H1 (cell line): Measurements from ENCODE around the gene TEX30. TPM values are rescaled to one million over a fixed set of nuclear protein-coding genes. Genes with fewer than 3 reads are reported as not detected.

Experiments
- CTCF ChIA-PET: fragments of 300-600 bp; sonication (Branson Sonifier 250); formaldehyde crosslinking; loops from one replicate; lab custom pipeline; 2021; ENCODE audit not compliant: partially characterized antibody; lab: Charles Lee
- POLR2A ChIA-PET: fragments of 300-600 bp; sonication (Branson Sonifier 250); formaldehyde crosslinking; loops from one replicate; lab custom pipeline; 2021; ENCODE audit warnings: inconsistent platforms; ENCODE audit not compliant: partially characterized antibody; lab: Charles Lee
- DNase-seq, 2 experiments: peaks; one replicate each; pipeline versions ENCODE4 v3.0.0 to v3.0.0-alpha.2; 2010 to 2022; ENCODE audit warnings: low spot score in 2 of 2, low read depth in 1 of 2, mixed read lengths in 1 of 2
- FAIRE-seq: peaks from 2 replicates; lab custom pipeline; 2011; peaks lifted over from hg19 to GRCh38; lab: Jason Lieb, UNC
- H2AFZ ChIP-seq: 2 replicates; pipeline ENCODE4 v1.8.1; 2012; ENCODE audit warnings: low read length, inconsistent platforms
- H2AK5ac ChIP-seq: 2 replicates; pipeline ENCODE4 v1.6.1; 2013; ENCODE audit warnings: low read depth, low read length
- H2BK120ac ChIP-seq: replicated peaks from 2 replicates; pipeline ENCODE3; 2013; ENCODE audit warnings: low read depth, low read length, inconsistent platforms
- H2BK12ac ChIP-seq: 2 replicates; pipeline ENCODE4 v1.6.1; 2013; ENCODE audit warnings: low read depth, low read length
- H2BK15ac ChIP-seq: 2 replicates; pipeline ENCODE4 v1.6.1; 2013; ENCODE audit warnings: low read length
- H2BK20ac ChIP-seq: 2 replicates; pipeline ENCODE4 v1.6.1; 2013; ENCODE audit warnings: low read length
- H2BK5ac ChIP-seq: 2 replicates; pipeline ENCODE4 v1.6.1; 2013; ENCODE audit warnings: low read depth, low read length
- H3K14ac ChIP-seq: 2 replicates; pipeline ENCODE4 v1.6.1; 2013; ENCODE audit warnings: inconsistent platforms; ENCODE audit not compliant: insufficient read length
- H3K18ac ChIP-seq: 2 replicates; pipeline ENCODE4 v1.6.1; 2013; ENCODE audit warnings: low read length; ENCODE audit errors: extremely low read depth
- H3K23ac ChIP-seq: 2 replicates; pipeline ENCODE4 v1.6.1; 2013; ENCODE audit warnings: inconsistent platforms; ENCODE audit not compliant: insufficient read length
- H3K23me2 ChIP-seq: 2 replicates; pipeline ENCODE4 v1.6.1; 2013; ENCODE audit warnings: low read depth, low read length
- H3K27ac ChIP-seq: 2 replicates; pipeline ENCODE4 v1.6.1; 2011; ENCODE audit warnings: low read depth, low read length, inconsistent platforms
- H3K27me3 ChIP-seq, 4 experiments: replicated peaks in 1 of 4; 1 replicate in 1 of 4; 2 replicates in 3 of 4; pipeline versions ENCODE4 v1.6.1 to v1.8.1; 2011 to 2013; ENCODE audit warnings: low read length in 3 of 4, mild to moderate bottlenecking in 3 of 4, inconsistent platforms in 2 of 4, mixed read lengths in 2 of 4, moderate library complexity in 1 of 4; ENCODE audit not compliant: control insufficient read depth in 3 of 4, insufficient read depth in 3 of 4; ENCODE audit errors: extremely low read depth in 1 of 4
- H3K36me3 ChIP-seq, 4 experiments: 2 replicates each; pipeline versions ENCODE4 v1.6.1 to v1.8.1; 2011 to 2013; ENCODE audit warnings: mild to moderate bottlenecking in 4 of 4, low read length in 3 of 4, moderate library complexity in 2 of 4, control low read depth in 1 of 4, inconsistent platforms in 1 of 4; ENCODE audit not compliant: insufficient read depth in 4 of 4, control insufficient read depth in 2 of 4
- H3K4ac ChIP-seq: replicated peaks from 2 replicates; pipeline ENCODE3; 2013; ENCODE audit warnings: low read length, low read depth, mixed read lengths, inconsistent platforms; ENCODE audit not compliant: insufficient read length
- H3K4me1 ChIP-seq, 4 experiments: replicated peaks in 1 of 4; 1 replicate in 1 of 4; 2 replicates in 3 of 4; pipeline versions ENCODE4 v1.6.1 to v1.8.1; 2011 to 2013; ENCODE audit warnings: low read length in 3 of 4, inconsistent platforms in 2 of 4, mixed read lengths in 1 of 4; ENCODE audit not compliant: insufficient read depth in 4 of 4, control insufficient read depth in 3 of 4
- H3K4me2 ChIP-seq, 2 experiments: 2 replicates each; pipeline versions ENCODE4 v1.6.1 to v1.8.1; 2011 to 2013; ENCODE audit warnings: low read depth in 2 of 2, low read length in 2 of 2, control low read depth in 1 of 2, inconsistent platforms in 1 of 2, mild to moderate bottlenecking in 1 of 2; ENCODE audit not compliant: insufficient read depth in 1 of 2
- H3K4me3 ChIP-seq, 4 experiments: fragments of 200-600, 300-600 bp in 1 of 4; sonication (generic), shearing (Covaris generic), sonication (Bioruptor Twin) in 1 of 4; 2 replicates each; pipeline versions ENCODE4 v1.5.1 to v1.8.1; 2011 to 2016; ENCODE audit warnings: low read length in 4 of 4, low read depth in 3 of 4, control low read depth in 2 of 4, inconsistent platforms in 2 of 4, mild to moderate bottlenecking in 2 of 4, mixed read lengths in 1 of 4, moderate library complexity in 1 of 4; ENCODE audit not compliant: insufficient read depth in 2 of 4; ENCODE audit errors: extremely low read depth in 1 of 4
- H3K56ac ChIP-seq: replicated peaks from 2 replicates; pipeline ENCODE3; 2013; ENCODE audit warnings: low read depth, mild to moderate bottlenecking, mixed read lengths, low read length, inconsistent platforms; ENCODE audit not compliant: insufficient read length
- H3K79me1 ChIP-seq: 2 replicates; pipeline ENCODE4 v1.6.1; 2013; ENCODE audit warnings: low read depth, low read length, control low read depth
- H3K79me2 ChIP-seq, 2 experiments: 2 replicates each; pipeline versions ENCODE4 v1.6.1 to v1.8.1; 2012 to 2013; ENCODE audit warnings: low read length in 2 of 2, mild to moderate bottlenecking in 2 of 2, inconsistent platforms in 1 of 2; ENCODE audit not compliant: insufficient read depth in 2 of 2, control insufficient read depth in 1 of 2
- H3K9ac ChIP-seq, 4 experiments: replicated peaks in 1 of 4; 1 replicate in 1 of 4; 2 replicates in 3 of 4; pipeline versions ENCODE4 v1.6.1 to v1.8.1; 2011 to 2013; ENCODE audit warnings: low read depth in 3 of 4, low read length in 3 of 4, control low read depth in 2 of 4, mild to moderate bottlenecking in 2 of 4, moderate library complexity in 2 of 4, inconsistent platforms in 1 of 4; ENCODE audit errors: extremely low read depth in 1 of 4
- H3K9me3 ChIP-seq, 2 experiments: 2 replicates each; pipeline versions ENCODE4 v1.6.1 to v1.8.1; 2012 to 2013; ENCODE audit warnings: mild to moderate bottlenecking in 2 of 2, moderate library complexity in 2 of 2, control low read depth in 1 of 2, inconsistent platforms in 1 of 2, low read depth in 1 of 2, low read length in 1 of 2, mixed read lengths in 1 of 2; ENCODE audit not compliant: insufficient read depth in 2 of 2
- H4K20me1 ChIP-seq, 2 experiments: replicated peaks in 1 of 2; 2 replicates each; pipeline versions ENCODE3 to v1.8.1; 2011 to 2013; ENCODE audit warnings: inconsistent platforms in 2 of 2, low read length in 2 of 2, mild to moderate bottlenecking in 1 of 2; ENCODE audit not compliant: insufficient read depth in 2 of 2, control insufficient read depth in 1 of 2
- H4K5ac ChIP-seq: 2 replicates; pipeline ENCODE4 v1.6.1; 2013; ENCODE audit warnings: low read length, low read depth, mixed read lengths, inconsistent platforms; ENCODE audit not compliant: insufficient read length
- H4K8ac ChIP-seq: 2 replicates; pipeline ENCODE4 v1.8.0; 2013; ENCODE audit warnings: mild to moderate bottlenecking, moderate library complexity, low read length, inconsistent platforms; ENCODE audit not compliant: insufficient read depth; ENCODE audit errors: extremely low read depth
- H4K91ac ChIP-seq: replicated peaks from 2 replicates; pipeline ENCODE3; 2013; ENCODE audit warnings: low read length, mixed read lengths, inconsistent platforms; ENCODE audit not compliant: insufficient read length
- BCL11A ChIP-seq, 2 experiments: IDR thresholded peaks; one replicate each; pipeline ENCODE4 v1.6.1; 2011; ENCODE audit warnings: low read depth in 2 of 2, low read length in 2 of 2, mild to moderate bottlenecking in 2 of 2
- BRCA1 ChIP-seq: IDR thresholded peaks from 2 replicates; pipeline ENCODE4 v1.6.1; 2012; ENCODE audit warnings: low read depth, low read length, improper control_type of control experiment
- CTBP2 ChIP-seq: IDR thresholded peaks from 2 replicates; pipeline ENCODE4 v1.7.0; 2011; ENCODE audit warnings: borderline replicate concordance, mild to moderate bottlenecking, moderate library complexity, mixed read lengths, low read length; ENCODE audit not compliant: insufficient read depth, insufficient read length
- GABPA ChIP-seq: IDR thresholded peaks from 2 replicates; pipeline ENCODE4 v1.6.1; 2011; ENCODE audit warnings: mild to moderate bottlenecking, low read length, moderate library complexity, borderline replicate concordance; ENCODE audit not compliant: insufficient read depth
- POLR2AphosphoS5 ChIP-seq: IDR thresholded peaks from 2 replicates; pipeline ENCODE4 v1.6.1; 2011; ENCODE audit warnings: low read depth, low read length
- RBBP5 ChIP-seq: IDR thresholded peaks from 2 replicates; pipeline ENCODE4 v1.7.1; 2012; ENCODE audit warnings: low read depth, mild to moderate bottlenecking, inconsistent platforms, low read length, moderate library complexity, borderline replicate concordance
- SAP30 ChIP-seq: fragments of 300-600 bp; sonication (generic); IDR thresholded peaks from 2 replicates; pipeline ENCODE4 v1.7.1; 2012; ENCODE audit warnings: low read length, moderate library complexity, mild to moderate bottlenecking, inconsistent platforms; ENCODE audit not compliant: insufficient read depth, insufficient replicate concordance
- SP1 ChIP-seq: IDR thresholded peaks from 2 replicates; pipeline ENCODE4 v1.6.1; 2011; ENCODE audit warnings: low read depth, low read length
- SP2 ChIP-seq: IDR thresholded peaks from 2 replicates; pipeline ENCODE4 v1.6.1; 2012; ENCODE audit warnings: mild to moderate bottlenecking, low read length, inconsistent platforms
- YY1 ChIP-seq: IDR thresholded peaks from 2 replicates; pipeline ENCODE4 v1.6.1; 2011; ENCODE audit warnings: low read depth, mild to moderate bottlenecking, low read length
- WGBS, 2 experiments: shearing (Covaris generic) in 1 of 2; methylation state at CpG; one replicate each; pipeline versions ENCODE4 v1.1.6 to v1.1.7; 2013 to 2015; ENCODE audit warnings: low lambda C conversion rate in 2 of 2, mixed read lengths in 2 of 2, inconsistent platforms in 1 of 2, low coverage in 1 of 2, missing lambda C conversion rate in 1 of 2; ENCODE audit not compliant: insufficient replicate concordance in 2 of 2, insufficient coverage in 1 of 2, insufficient read length in 1 of 2; ENCODE audit errors: extremely low coverage in 1 of 2, missing lambda C conversion rate in 1 of 2; 5-methylcytosine and 5-hydroxymethylcytosine counted together
- polyA plus RNA-seq, 7 experiments: library from polyadenylated mRNA; depleted of rRNA in 3 of 7; stranded (reverse) in 5 of 7; unstranded in 2 of 7; fragments of >200 nt in 5 of 7; fragments of 200-250 nt in 2 of 7; gene quantifications; 1 replicate in 5 of 7; 2 replicates in 1 of 7; 4 replicates in 1 of 7; pipeline versions ENCODE4 v1.2.1 to v1.2.3, GENCODE V29; 2011 to 2013; ENCODE audit warnings: missing spikeins in 2 of 7, mixed read lengths in 2 of 7
- total RNA-seq: library from RNA; stranded (reverse); fragmentation: NEBNext Ultra II Directional; extraction: Animal tissue kit (Norgen Biotek cat#: 25700); gene quantifications from 2 replicates; pipeline ENCODE4 v1.2.1, GENCODE V29; 2021

Gene TEX30
- total and polyA plus RNA-seq, 2 of the 8 experiments (the other 6 are each of a cell fraction or from before 2014, with no cell fraction given) = 6.5 to 10.3 TPM

- H2AFZ ChIP-seq = no peak overlapping the region
- H3K27me3 ChIP-seq = peaks cover 0 to 13% (median 7%) of the 10 kb centered on the region in 4 experiments; a peak in 4 of 7 replicates
- H3K79me2 ChIP-seq = no peaks in the 10 kb centered on the region
- H2BK20ac ChIP-seq = no peak overlapping the region
- H3K56ac ChIP-seq = no peak overlapping the region
- H4K91ac ChIP-seq = no peak overlapping the region
- no peak overlapping the region for H3K14ac ChIP-seq
- peaks cover 5% of the 10 kb centered on the region for H3K23me2 ChIP-seq
- H4K8ac ChIP-seq = no peak overlapping the region
- H2BK5ac ChIP-seq = no peak overlapping the region
- FAIRE-seq = no peak
- TF ChIP-seq SP1 = no peak
- no peak for TF ChIP-seq SAP30
- no peak for TF ChIP-seq SP2
- no peak for TF ChIP-seq BRCA1
- TF ChIP-seq RBBP5 = no peak
- no peak for TF ChIP-seq POLR2AphosphoS5
- no peak for TF ChIP-seq CTBP2
- TF ChIP-seq BCL11A (IDR thresholded peaks at IDR 0.05; ENCODE audit: low read depth in 2 of 2, low read length in 2 of 2) = no peak
- TF ChIP-seq GABPA = no peak
- TF ChIP-seq YY1 = no peak
- TF ChIP-seq, all 59 proteins: peak for 0
- Histone ChIP-seq H3K4me3 (no peak overlapping the region), H2BK12ac (no peak overlapping the region), H3K27ac (no peak overlapping the region), H4K5ac (no peak overlapping the region), H2BK120ac (no peak overlapping the region), H3K36me3 (peaks cover 0 to 6% (median 0%) of the 10 kb centered on the region in 4 experiments; a peak in 2 of 8 replicates), H4K20me1 (peaks cover 0 to 2% of the 10 kb centered on the region in 2 experiments), H3K9ac (no peak overlapping the region), H2BK15ac (no peak overlapping the region), H2AK5ac (no peak overlapping the region), H3K4ac (no peak overlapping the region), H3K4me2 (no peak overlapping the region), H3K4me1 (peaks cover 0 to 3% (median 1%) of the 10 kb centered on the region in 4 experiments; a peak in 2 of 7 replicates), H3K23ac (no peak overlapping the region), H3K79me1 (no peaks in the 10 kb centered on the region), H3K9me3 (no peaks in the 10 kb centered on the region), H3K18ac (no peak overlapping the region)
- ChIA-PET POLR2A (no interaction called here), CTCF (interaction anchor here (0.7 to 0.8 kb wide), 2 partner anchors 31 to 80 kb away, joined by 3 read pairs; no protein-coding TSS in a partner anchor)
- DNase-seq = no peak
- WGBS, 2 experiments = 95% methylated on average over 2 of the region's 2 CpGs; no CpG with 5 or more reads in 1 of the 2 experiments
Observed at GRCh38 chr13:102768909-102769308, 4.7 kb downstream of the TEX30 start.
